ENCODE results near the gene DCUN1D5. TPM values are rescaled to one million over a fixed set of nuclear protein-coding genes. Genes with fewer than 3 reads are reported as not detected.

The DCUN1D5 gene
- total and polyA plus RNA-seq, 2 of the 8 experiments (the other 6 are each of a cell fraction or from before 2014, with no cell fraction given): 76.1 to 95.4 TPM

DNA sequence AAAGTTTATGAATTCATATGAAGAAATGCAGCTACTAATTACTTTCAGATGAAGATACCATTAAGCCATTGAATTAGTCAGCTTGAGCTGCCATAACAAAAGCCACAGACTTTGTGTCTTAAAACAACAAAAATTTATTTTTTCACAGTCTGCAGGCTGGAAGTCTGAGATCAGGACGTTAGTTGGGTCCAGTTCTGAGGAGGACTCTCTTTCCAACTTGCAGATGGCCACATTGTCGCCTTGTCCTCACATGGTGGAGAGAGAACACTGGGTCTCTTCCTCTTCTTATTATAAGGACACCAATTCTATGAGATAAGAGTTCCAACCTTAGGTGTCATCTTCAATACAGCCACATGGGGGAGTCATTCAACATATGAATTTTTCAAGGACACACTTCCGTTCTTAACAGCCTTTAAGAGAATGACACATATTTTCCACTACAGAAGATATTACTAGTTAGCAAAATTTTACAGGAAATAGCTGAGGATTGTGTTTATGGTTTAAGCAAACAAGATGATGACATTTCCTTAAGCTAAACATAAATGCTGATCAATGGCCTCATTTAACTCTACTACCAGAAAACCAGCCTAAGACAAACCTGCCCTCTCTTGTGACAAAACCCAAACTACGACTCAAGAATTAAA is 56.0 kb downstream of the DCUN1D5 start:
- no peak overlapping the region for H3K14ac ChIP-seq (ENCODE audit: insufficient read length)
- no peak overlapping the region for H3K4ac ChIP-seq (replicated peaks; ENCODE audit: insufficient read length, low read depth, low read length)
- CTCF ChIA-PET (ENCODE audit: partially characterized antibody): interaction anchor here (0.6 to 3.1 kb wide), 31 partner anchors 9 to 302 kb away, joined by 3 to 19 read pairs (median 4); no protein-coding TSS in a partner anchor
- H2AFZ ChIP-seq (ENCODE audit: low read length): no peak overlapping the region
- H4K8ac ChIP-seq (ENCODE audit: extremely low read depth, insufficient read depth, low read length): no peak overlapping the region
- no peak overlapping the region for H3K56ac ChIP-seq (replicated peaks; ENCODE audit: insufficient read length, low read depth, low read length)
- no peak overlapping the region for H2BK12ac ChIP-seq (ENCODE audit: low read depth, low read length)
- DNase-seq (ENCODE audit: low read depth in 1 of 2, low spot score in 2 of 2): no peak
- peak; percentile 93 for FAIRE-seq
- no peak overlapping the region for H2BK15ac ChIP-seq (ENCODE audit: low read length)
- no peak overlapping the region for H3K9ac ChIP-seq (replicated peaks in 1 of 4; ENCODE audit: extremely low read depth in 1 of 4, low read depth in 3 of 4, low read length in 3 of 4)
- no peak overlapping the region for H3K27ac ChIP-seq (ENCODE audit: low read depth, low read length)
- no peaks in the 10 kb centered on the region for H3K27me3 ChIP-seq (replicated peaks in 1 of 4; ENCODE audit: control insufficient read depth in 3 of 4, extremely low read depth in 1 of 4, insufficient read depth in 3 of 4, low read length in 3 of 4)
- no peak overlapping the region for H3K4me2 ChIP-seq (ENCODE audit: insufficient read depth in 1 of 2, low read depth in 2 of 2, low read length in 2 of 2)
- no peak overlapping the region for H2BK5ac ChIP-seq (ENCODE audit: low read depth, low read length)
- H3K36me3 ChIP-seq (ENCODE audit: control insufficient read depth in 2 of 4, insufficient read depth in 4 of 4, low read length in 3 of 4): no peaks in the 10 kb centered on the region
- H3K23me2 ChIP-seq (ENCODE audit: low read depth, low read length): no peaks in the 10 kb centered on the region
- no peaks in the 10 kb centered on the region for H3K9me3 ChIP-seq (ENCODE audit: insufficient read depth in 2 of 2, low read depth in 1 of 2, low read length in 1 of 2)
- peak overlapping the region; percentile 34 for H4K91ac ChIP-seq (replicated peaks; ENCODE audit: insufficient read length, low read length)
- 46% methylated on average over 4 of the region's 4 CpGs; no CpG with 5 or more reads in 1 of the 2 experiments for WGBS, 2 experiments (ENCODE audit: extremely low coverage in 1 of 2, insufficient coverage in 1 of 2, insufficient read length in 1 of 2, insufficient replicate concordance in 2 of 2, low coverage in 1 of 2, low lambda C conversion rate in 2 of 2, missing lambda C conversion rate in 1 of 2)
- no peaks in the 10 kb centered on the region for H3K79me1 ChIP-seq (ENCODE audit: low read depth, low read length)
- H2BK20ac ChIP-seq (ENCODE audit: low read length): no peak overlapping the region
- no peaks in the 10 kb centered on the region; a peak in 1 of 7 replicates for H3K4me1 ChIP-seq (replicated peaks in 1 of 4; ENCODE audit: control insufficient read depth in 3 of 4, insufficient read depth in 4 of 4, low read length in 3 of 4)
- no peak overlapping the region for H3K4me3 ChIP-seq (ENCODE audit: extremely low read depth in 1 of 4, insufficient read depth in 2 of 4, low read depth in 3 of 4, low read length in 4 of 4)
- POLR2A ChIA-PET (ENCODE audit: partially characterized antibody): interaction anchor here (1.2 kb wide), 1 partner anchor 16 kb away, joined by 3 read pairs; no protein-coding TSS in a partner anchor
- no peak overlapping the region for H2AK5ac ChIP-seq (ENCODE audit: low read depth, low read length)
- no peak overlapping the region for H4K5ac ChIP-seq (ENCODE audit: insufficient read length, low read depth, low read length)
- H4K20me1 ChIP-seq (replicated peaks in 1 of 2; ENCODE audit: control insufficient read depth in 1 of 2, insufficient read depth in 2 of 2, low read length in 2 of 2): no peaks in the 10 kb centered on the region
- H3K79me2 ChIP-seq (ENCODE audit: control insufficient read depth in 1 of 2, insufficient read depth in 2 of 2, low read length in 2 of 2): no peaks in the 10 kb centered on the region
- H2BK120ac ChIP-seq (replicated peaks; ENCODE audit: low read depth, low read length): no peak overlapping the region
- H3K23ac ChIP-seq (ENCODE audit: insufficient read length): no peak overlapping the region
- H3K18ac ChIP-seq (ENCODE audit: extremely low read depth, low read length): no peak overlapping the region
- TF ChIP-seq, protein P1, sequence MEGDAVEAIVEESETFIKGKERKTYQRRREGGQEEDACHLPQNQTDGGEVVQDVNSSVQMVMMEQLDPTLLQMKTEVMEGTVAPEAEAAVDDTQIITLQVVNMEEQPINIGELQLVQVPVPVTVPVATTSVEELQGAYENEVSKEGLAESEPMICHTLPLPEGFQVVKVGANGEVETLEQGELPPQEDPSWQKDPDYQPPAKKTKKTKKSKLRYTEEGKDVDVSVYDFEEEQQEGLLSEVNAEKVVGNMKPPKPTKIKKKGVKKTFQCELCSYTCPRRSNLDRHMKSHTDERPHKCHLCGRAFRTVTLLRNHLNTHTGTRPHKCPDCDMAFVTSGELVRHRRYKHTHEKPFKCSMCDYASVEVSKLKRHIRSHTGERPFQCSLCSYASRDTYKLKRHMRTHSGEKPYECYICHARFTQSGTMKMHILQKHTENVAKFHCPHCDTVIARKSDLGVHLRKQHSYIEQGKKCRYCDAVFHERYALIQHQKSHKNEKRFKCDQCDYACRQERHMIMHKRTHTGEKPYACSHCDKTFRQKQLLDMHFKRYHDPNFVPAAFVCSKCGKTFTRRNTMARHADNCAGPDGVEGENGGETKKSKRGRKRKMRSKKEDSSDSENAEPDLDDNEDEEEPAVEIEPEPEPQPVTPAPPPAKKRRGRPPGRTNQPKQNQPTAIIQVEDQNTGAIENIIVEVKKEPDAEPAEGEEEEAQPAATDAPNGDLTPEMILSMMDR (IDR thresholded peaks at IDR 0.05; ENCODE audit: control extremely low read depth in 1 of 3, insufficient read depth in 1 of 3, low read depth in 1 of 3, low read length in 3 of 3): peak in 2 of 3 experiments; percentile 18 to 70; a peak in 2 of 4 replicates
- TF ChIP-seq BCL11A (IDR thresholded peaks at IDR 0.05; ENCODE audit: low read depth in 2 of 2, low read length in 2 of 2) (no peak), POLR2AphosphoS5 (IDR thresholded peaks at IDR 0.05; ENCODE audit: low read depth, low read length) (no peak), SRF (IDR thresholded peaks at IDR 0.05; ENCODE audit: low read depth, low read length) (no peak), CEBPB (IDR thresholded peaks at IDR 0.05; ENCODE audit: low read depth, low read length) (no peak)
